Right lobe of liver (tissue), 6 donors: ENCODE measurements around the gene CAVIN3. TPM values are rescaled to one million over a fixed set of nuclear protein-coding genes. Genes with fewer than 3 reads are reported as not detected.
A peak's percentile ranks its signal among the peaks of the same experiment; 100 is the strongest.

ENCODE experiments used
- ATAC-seq, 4 donors: fragments of 200-7000 bp; cut with Tn5 transposase; one replicate each; pipeline ENCODE4 v1.9.1; 2020; ENCODE audit warnings: mild to moderate bottlenecking in 4 of 4, moderate library complexity in 4 of 4
- DNase-seq, 3 donors: peaks; one replicate each; pipeline ENCODE4 v3.0.0-alpha.2; 2020
- H3K27ac ChIP-seq, 3 donors: fragments of 200-600 bp; one replicate each; pipeline ENCODE4 v1.8.0; 2022
- H3K27me3 ChIP-seq, 2 donors: fragments of 200-600 bp; one replicate each; pipeline ENCODE4 v1.8.0; 2022
- H3K36me3 ChIP-seq, 4 donors: fragments of 200-600 bp; sonication (generic) in 1 of 4; one replicate each; pipeline versions ENCODE4 v1.5.1 to v1.8.0; 2017 to 2022; ENCODE audit warnings: control low read depth in 1 of 4
- H3K4me1 ChIP-seq, 4 donors: fragments of 200-600 bp; sonication (generic) in 1 of 4; one replicate each; pipeline versions ENCODE4 v1.5.1 to v1.8.0; 2017 to 2022; ENCODE audit warnings: control low read depth in 1 of 4
- H3K4me3 ChIP-seq, 3 donors: fragments of 200-600 bp; one replicate each; pipeline ENCODE4 v1.8.0; 2022
- H3K9me3 ChIP-seq, 4 donors: fragments of 200-600 bp; sonication (generic) in 1 of 4; one replicate each; pipeline versions ENCODE4 v1.5.1 to v1.8.0; 2017 to 2022; ENCODE audit warnings: control low read depth in 1 of 4
- CTCF ChIP-seq, 4 donors: fragments of 200-600 bp in 3 of 4; fragments of 450-650 bp in 1 of 4; IDR thresholded peaks; one replicate each; pipeline versions ENCODE4 v1.5.1 to v1.8.0; 2016 to 2022; ENCODE audit warnings: antibody characterized with exemption in 4 of 4, mild to moderate bottlenecking in 2 of 4
- POLR2A ChIP-seq: fragments of 450-650 bp; IDR thresholded peaks from one replicate; pipeline ENCODE4 v1.6.1; 2017; ENCODE audit warnings: antibody characterized with exemption, mild to moderate bottlenecking
- WGBS: methylation state at CpG from one replicate; pipeline ENCODE4 v1.1.6; 2018; ENCODE audit warnings: low coverage, low lambda C conversion rate; ENCODE audit not compliant: insufficient coverage; ENCODE audit errors: missing lambda C conversion rate; 5-methylcytosine and 5-hydroxymethylcytosine counted together
- intact Hi-C, 2 donors: fragments of 100-400 bp; cut with DNase I; formaldehyde crosslinking; loops; one replicate each; pipeline versions ENCODE4 v1.11.2 to v1.14.1; 2022
- total RNA-seq, 6 experiments: library from RNA; depleted of rRNA in 2 of 6; stranded (reverse); fragments of >200 nt in 2 of 6; fragmentation: NEBNext Ultra II Directional in 3 of 6; extraction: Animal tissue kit (Norgen Biotek cat#: 25700) in 3 of 6; gene quantifications; one replicate each; pipeline versions ENCODE4 v1.1.0 to v1.2.4, GENCODE V29; 2016 to 2023
- donor health status: DM: no; HTN: yes; CAD: no.
- donor health status: DM: no; HTN: no; CAD: no.
- donor health status: DM: no; HTN: no; CAD: no.
- donor health status: DM: no; HTN: yes; CAD: no.
- donor health status: DM: no; HTN: yes; CAD: no.

The CAVIN3 gene
- total RNA-seq, 6 experiments from 2014 or later: 2.6 to 11.2 (median 4.1) TPM

GRCh38 chr11:6345366-6345765 lies 25.1 kb upstream of the CAVIN3 start:
- no peaks in the 10 kb centered on the region for H3K9me3 ChIP-seq
- intact Hi-C loops: no loop called here
- DNase-seq: no peak
- no peaks in the 10 kb centered on the region for H3K36me3 ChIP-seq
- WGBS: 93% methylated on average over 1 of the region's 1 CpG
- H3K27me3 ChIP-seq: no peaks in the 10 kb centered on the region
- H3K4me3 ChIP-seq: no peak overlapping the region
- no peak for TF ChIP-seq POLR2A
- TF ChIP-seq CTCF (IDR thresholded peaks at IDR 0.05): no peak
- H3K27ac ChIP-seq: no peak overlapping the region
- ATAC-seq: no peak
- no peaks in the 10 kb centered on the region for H3K4me1 ChIP-seq

GRCh38 chr11:6336293-6336692 lies 16.0 kb upstream of the CAVIN3 start:
- ATAC-seq (no peak), DNase-seq (no peak)
- H3K4me1 ChIP-seq: peaks cover 0 to 4% (median 0%) of the 10 kb centered on the region in 4 donors
- intact Hi-C loops: no loop called here
- 57% methylated on average over 3 of the region's 3 CpGs for WGBS
- no peak overlapping the region for H3K4me3 ChIP-seq
- H3K27ac ChIP-seq: no peak overlapping the region
- TF ChIP-seq POLR2A: no peak
- TF ChIP-seq CTCF (IDR thresholded peaks at IDR 0.05): no peak
- no peaks in the 10 kb centered on the region for H3K36me3 ChIP-seq
- no peaks in the 10 kb centered on the region for H3K9me3 ChIP-seq
- no peaks in the 10 kb centered on the region for H3K27me3 ChIP-seq

- 70% methylated on average over 3 of the region's 6 CpGs for WGBS
These were observed 14.5 kb upstream of the CAVIN3 start for GRCh38 chr11:6334806-6335205.

GRCh38 chr11:6333095-6333494 lies 12.8 kb upstream of the CAVIN3 start:
- DNase-seq (no peak), ATAC-seq (peak in 2 of 4 donors; percentile 18 to 47)
- H3K4me3 ChIP-seq: no peak overlapping the region
- H3K27ac ChIP-seq: no peak overlapping the region
- no peaks in the 10 kb centered on the region for H3K27me3 ChIP-seq
- no peaks in the 10 kb centered on the region for H3K9me3 ChIP-seq
- 23% methylated on average over 2 of the region's 2 CpGs for WGBS
- TF ChIP-seq POLR2A (no peak), CTCF (IDR thresholded peaks at IDR 0.05) (no peak)
- intact Hi-C loops: no loop called here
- peaks cover 0 to 4% (median 0%) of the 10 kb centered on the region in 4 donors for H3K4me1 ChIP-seq
- no peaks in the 10 kb centered on the region for H3K36me3 ChIP-seq

More at GRCh38 chr11:6334806-6335205, 14.5 kb upstream of the CAVIN3 start:
- Histone ChIP-seq H3K27me3 (no peaks in the 10 kb centered on the region), H3K4me1 (peaks cover 0 to 4% (median 0%) of the 10 kb centered on the region in 4 donors), H3K36me3 (no peaks in the 10 kb centered on the region), H3K9me3 (no peaks in the 10 kb centered on the region), H3K4me3 (no peak overlapping the region), H3K27ac (no peak overlapping the region)
- intact Hi-C loops: no loop called here
- DNase-seq (no peak), ATAC-seq (no peak)
- TF ChIP-seq POLR2A (no peak), CTCF (IDR thresholded peaks at IDR 0.05) (no peak)

GRCh38 chr11:6332066-6332465 lies 11.8 kb upstream of the CAVIN3 start:
- no peak for DNase-seq
- 86% methylated on average over 5 of the region's 5 CpGs for WGBS
- intact Hi-C loops: no loop called here
- H3K9me3 ChIP-seq: no peaks in the 10 kb centered on the region
- no peaks in the 10 kb centered on the region for H3K27me3 ChIP-seq
- no peaks in the 10 kb centered on the region for H3K36me3 ChIP-seq
- no peak overlapping the region for H3K4me3 ChIP-seq
- TF ChIP-seq CTCF (IDR thresholded peaks at IDR 0.05) (no peak), POLR2A (no peak)
- H3K27ac ChIP-seq: no peak overlapping the region
- peaks cover 0 to 4% (median 0%) of the 10 kb centered on the region in 4 donors for H3K4me1 ChIP-seq
- no peak for ATAC-seq
